ENCODE results near the gene PLVAP. TPM values are rescaled to one million over a fixed set of nuclear protein-coding genes. Genes with fewer than 3 reads are reported as not detected.

Gene PLVAP
- total RNA-seq = not detected in 2 replicates

- no peaks in the 10 kb centered on the region for H3K36me3 ChIP-seq (ENCODE audit: control insufficient read depth, insufficient read depth, low read length)
- H3K4me3 ChIP-seq (ENCODE audit: low read depth, low read length) = no peak within 1 kb of the TSS
- no peaks in the 10 kb centered on the region for H3K27me3 ChIP-seq (ENCODE audit: control insufficient read depth, insufficient read depth, low read length)
- no peak for TF ChIP-seq CTCF (IDR thresholded peaks at IDR 0.05; ENCODE audit: insufficient read depth, low read length, severe bottlenecking)
- FAIRE-seq (no peak), DNase-seq (ENCODE audit: low read depth) (no peak)
Measured at GRCh38 chr19:17376935-17377600, at the start of gene PLVAP. TSS of gene PLVAP (minus strand) at chr19:17377342. CDS start at chr19:17377288, 54 bp downstream.

GRCh38 chr19:17424743-17425365 lies 47.7 kb upstream of the PLVAP start:
- DNase-seq (ENCODE audit: low read depth) (no peak), FAIRE-seq (no peak)
- Histone ChIP-seq H3K4me3 (ENCODE audit: low read depth, low read length) (no peak overlapping the region), H3K27me3 (ENCODE audit: control insufficient read depth, insufficient read depth, low read length) (no peaks in the 10 kb centered on the region), H3K36me3 (ENCODE audit: control insufficient read depth, insufficient read depth, low read length) (peaks cover 3% of the 10 kb centered on the region)
- TF ChIP-seq CTCF (IDR thresholded peaks at IDR 0.05; ENCODE audit: insufficient read depth, low read length, severe bottlenecking) = peak; percentile 63

- DNase-seq (ENCODE audit: low read depth) (no peak), FAIRE-seq (no peak)
- Histone ChIP-seq H3K4me3 (ENCODE audit: low read depth, low read length) (no peak overlapping the region), H3K27me3 (ENCODE audit: control insufficient read depth, insufficient read depth, low read length) (no peaks in the 10 kb centered on the region), H3K36me3 (ENCODE audit: control insufficient read depth, insufficient read depth, low read length) (peaks cover 3% of the 10 kb centered on the region)
- TF ChIP-seq CTCF (IDR thresholded peaks at IDR 0.05; ENCODE audit: insufficient read depth, low read length, severe bottlenecking) = no peak
Measured at GRCh38 chr19:17423429-17424208, 46.5 kb upstream of the PLVAP start.

GRCh38 chr19:17421942-17422341 lies 44.8 kb upstream of the PLVAP start:
- no peak for FAIRE-seq
- H3K4me3 ChIP-seq (ENCODE audit: low read depth, low read length) = no peak overlapping the region
- H3K27me3 ChIP-seq (ENCODE audit: control insufficient read depth, insufficient read depth, low read length) = no peaks in the 10 kb centered on the region
- DNase-seq (ENCODE audit: low read depth) = no peak
- TF ChIP-seq CTCF (IDR thresholded peaks at IDR 0.05; ENCODE audit: insufficient read depth, low read length, severe bottlenecking) = no peak
- H3K36me3 ChIP-seq (ENCODE audit: control insufficient read depth, insufficient read depth, low read length) = peaks cover 3% of the 10 kb centered on the region

- FAIRE-seq (no peak), DNase-seq (ENCODE audit: low read depth) (no peak)
- no peak for TF ChIP-seq CTCF (IDR thresholded peaks at IDR 0.05; ENCODE audit: insufficient read depth, low read length, severe bottlenecking)
- H3K4me3 ChIP-seq (ENCODE audit: low read depth, low read length) = peak overlapping the region; percentile 66
- H3K36me3 ChIP-seq (ENCODE audit: control insufficient read depth, insufficient read depth, low read length) = peaks cover 3% of the 10 kb centered on the region
- no peaks in the 10 kb centered on the region for H3K27me3 ChIP-seq (ENCODE audit: control insufficient read depth, insufficient read depth, low read length)
Measured at GRCh38 chr19:17420475-17420924, 43.4 kb upstream of the PLVAP start.

All from bronchial epithelial cell (primary cell).